ENCODE measurements around the gene SYNJ2.

SYNJ2 gene

DNA sequence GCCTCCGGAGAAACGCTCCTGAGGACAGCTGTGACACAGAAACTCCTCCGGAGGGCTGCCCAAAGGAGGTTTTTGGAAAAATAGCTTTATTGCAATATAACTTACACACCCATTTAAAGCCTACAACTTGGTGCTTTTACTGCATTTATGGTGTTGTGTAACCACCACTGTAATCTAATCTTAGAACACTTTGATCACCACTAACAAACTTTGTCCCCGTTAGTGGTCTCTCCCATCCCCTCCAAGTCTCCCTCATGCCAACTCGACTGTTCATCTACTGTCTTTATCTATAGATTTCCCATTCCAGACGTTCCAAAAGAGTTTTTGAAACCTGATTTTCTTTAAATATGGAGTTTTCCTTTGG, 62.8 kb downstream of the SYNJ2 start:
- Histone ChIP-seq H3K36me3 (ENCODE audit: insufficient read depth) (no peaks in the 10 kb centered on the region), H3K4me2 (no peak overlapping the region), H3K4me3 (IDR thresholded peaks at IDR 0.05; ENCODE audit: insufficient read depth, low read depth, low read length) (no peak overlapping the region), H3K4me1 (ENCODE audit: low read depth, poor library complexity, severe bottlenecking) (no peaks in the 10 kb centered on the region), H3K9ac (no peak overlapping the region), H4K20me1 (ENCODE audit: insufficient read depth) (no peaks in the 10 kb centered on the region), H3K27ac (no peak overlapping the region), H2AFZ (ENCODE audit: low read depth) (no peak overlapping the region), H3K79me2 (ENCODE audit: insufficient read depth, low read depth) (no peaks in the 10 kb centered on the region), H3K27me3 (ENCODE audit: insufficient read depth, low read depth) (no peaks in the 10 kb centered on the region)
- TF ChIP-seq, protein P1, sequence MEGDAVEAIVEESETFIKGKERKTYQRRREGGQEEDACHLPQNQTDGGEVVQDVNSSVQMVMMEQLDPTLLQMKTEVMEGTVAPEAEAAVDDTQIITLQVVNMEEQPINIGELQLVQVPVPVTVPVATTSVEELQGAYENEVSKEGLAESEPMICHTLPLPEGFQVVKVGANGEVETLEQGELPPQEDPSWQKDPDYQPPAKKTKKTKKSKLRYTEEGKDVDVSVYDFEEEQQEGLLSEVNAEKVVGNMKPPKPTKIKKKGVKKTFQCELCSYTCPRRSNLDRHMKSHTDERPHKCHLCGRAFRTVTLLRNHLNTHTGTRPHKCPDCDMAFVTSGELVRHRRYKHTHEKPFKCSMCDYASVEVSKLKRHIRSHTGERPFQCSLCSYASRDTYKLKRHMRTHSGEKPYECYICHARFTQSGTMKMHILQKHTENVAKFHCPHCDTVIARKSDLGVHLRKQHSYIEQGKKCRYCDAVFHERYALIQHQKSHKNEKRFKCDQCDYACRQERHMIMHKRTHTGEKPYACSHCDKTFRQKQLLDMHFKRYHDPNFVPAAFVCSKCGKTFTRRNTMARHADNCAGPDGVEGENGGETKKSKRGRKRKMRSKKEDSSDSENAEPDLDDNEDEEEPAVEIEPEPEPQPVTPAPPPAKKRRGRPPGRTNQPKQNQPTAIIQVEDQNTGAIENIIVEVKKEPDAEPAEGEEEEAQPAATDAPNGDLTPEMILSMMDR (conservative IDR thresholded peaks at IDR 0.05; ENCODE audit: low read depth, low read length): no peak

DNA sequence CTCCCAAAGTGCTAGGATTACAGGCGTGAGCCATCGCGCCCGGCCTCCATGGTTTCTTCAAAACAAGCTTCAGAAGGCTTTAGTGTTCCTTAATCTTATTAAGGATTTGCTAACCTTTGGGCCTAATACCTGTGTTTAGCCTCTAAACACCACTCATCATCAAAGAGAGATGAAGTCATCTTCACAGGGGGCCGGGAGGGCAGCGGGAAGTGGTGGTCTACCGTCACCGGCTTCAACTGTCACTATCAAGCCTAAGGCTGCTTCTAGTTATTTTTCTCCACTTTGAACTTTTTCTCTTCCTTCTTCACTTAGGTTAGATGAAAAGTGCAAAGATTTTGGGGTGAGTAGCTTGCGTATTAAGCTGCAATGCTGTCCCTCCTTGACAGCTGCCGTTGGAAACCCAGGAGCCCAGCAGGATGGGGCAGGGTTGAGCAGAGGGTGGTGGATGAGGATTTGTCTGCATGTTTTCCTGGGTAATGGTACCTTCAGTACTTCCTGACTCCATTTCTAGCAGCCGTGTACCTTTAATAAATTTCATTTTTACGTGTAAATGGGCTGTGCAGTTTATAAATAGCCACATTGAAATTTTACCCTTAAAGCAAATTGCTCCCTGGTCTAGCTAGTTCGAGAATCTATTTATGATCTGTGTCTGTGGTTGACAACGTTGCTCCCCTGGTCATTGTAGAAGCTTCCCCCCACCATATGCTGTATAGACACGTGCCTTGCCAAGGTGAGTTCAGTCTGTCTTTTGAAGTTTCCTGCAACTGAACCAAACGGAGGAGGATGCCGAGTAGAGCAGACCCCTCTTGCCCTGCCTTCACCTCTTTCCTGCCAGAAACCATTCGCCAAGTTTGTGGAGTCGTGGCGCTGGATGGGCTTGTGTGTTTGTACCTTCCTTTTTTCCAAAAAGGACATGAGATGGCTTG, 64.8 kb downstream of the SYNJ2 start:
- Histone ChIP-seq H3K27me3 (ENCODE audit: insufficient read depth, low read depth) (no peaks in the 10 kb centered on the region), H3K4me3 (IDR thresholded peaks at IDR 0.05; ENCODE audit: insufficient read depth, low read depth, low read length) (no peak overlapping the region), H3K27ac (no peak overlapping the region), H3K79me2 (ENCODE audit: insufficient read depth, low read depth) (no peaks in the 10 kb centered on the region), H4K20me1 (ENCODE audit: insufficient read depth) (no peaks in the 10 kb centered on the region), H3K4me2 (no peak overlapping the region), H3K9ac (no peak overlapping the region), H3K4me1 (ENCODE audit: low read depth, poor library complexity, severe bottlenecking) (no peaks in the 10 kb centered on the region), H2AFZ (ENCODE audit: low read depth) (no peak overlapping the region), H3K36me3 (ENCODE audit: insufficient read depth) (no peaks in the 10 kb centered on the region)
- TF ChIP-seq, protein P1 (conservative IDR thresholded peaks at IDR 0.05; ENCODE audit: low read depth, low read length): no peak

GRCh38 chr6:158047127-158047518, 65.5 kb downstream of the SYNJ2 start:
- H3K27ac ChIP-seq: no peak overlapping the region
- TF ChIP-seq, protein P1 (conservative IDR thresholded peaks at IDR 0.05; ENCODE audit: low read depth, low read length): no peak
- no peaks in the 10 kb centered on the region for H4K20me1 ChIP-seq (ENCODE audit: insufficient read depth)
- no peak overlapping the region for H3K4me2 ChIP-seq
- H3K4me1 ChIP-seq (ENCODE audit: low read depth, poor library complexity, severe bottlenecking): no peaks in the 10 kb centered on the region
- H3K9ac ChIP-seq: no peak overlapping the region
- no peaks in the 10 kb centered on the region for H3K27me3 ChIP-seq (ENCODE audit: insufficient read depth, low read depth)
- H3K36me3 ChIP-seq (ENCODE audit: insufficient read depth): no peaks in the 10 kb centered on the region
- H3K79me2 ChIP-seq (ENCODE audit: insufficient read depth, low read depth): no peaks in the 10 kb centered on the region
- H3K4me3 ChIP-seq (IDR thresholded peaks at IDR 0.05; ENCODE audit: insufficient read depth, low read depth, low read length): no peak overlapping the region
- no peak overlapping the region for H2AFZ ChIP-seq (ENCODE audit: low read depth)

- TF ChIP-seq, protein P1 (conservative IDR thresholded peaks at IDR 0.05; ENCODE audit: low read depth, low read length): no peak
- H3K27me3 ChIP-seq (ENCODE audit: insufficient read depth, low read depth): no peaks in the 10 kb centered on the region
- H3K9ac ChIP-seq: no peak overlapping the region
- H4K20me1 ChIP-seq (ENCODE audit: insufficient read depth): no peaks in the 10 kb centered on the region
- no peaks in the 10 kb centered on the region for H3K36me3 ChIP-seq (ENCODE audit: insufficient read depth)
- no peak overlapping the region for H2AFZ ChIP-seq (ENCODE audit: low read depth)
- no peak overlapping the region for H3K27ac ChIP-seq
- H3K4me1 ChIP-seq (ENCODE audit: low read depth, poor library complexity, severe bottlenecking): no peaks in the 10 kb centered on the region
- H3K4me3 ChIP-seq (IDR thresholded peaks at IDR 0.05; ENCODE audit: insufficient read depth, low read depth, low read length): no peak overlapping the region
- no peak overlapping the region for H3K4me2 ChIP-seq
- H3K79me2 ChIP-seq (ENCODE audit: insufficient read depth, low read depth): no peaks in the 10 kb centered on the region
Observed at GRCh38 chr6:158047563-158048323, 66.1 kb downstream of the SYNJ2 start.
